Neural cell (in vitro differentiated cells): ENCODE measurements around the gene HSBP1. TPM values are rescaled to one million over a fixed set of nuclear protein-coding genes. Genes with fewer than 3 reads are reported as not detected.
A peak's percentile ranks its signal among the peaks of the same experiment; 100 is the strongest.

Experiments used
- H2AFZ ChIP-seq: fragments of 200-600, 300-800 bp; sonication (generic), shearing (Covaris generic); 2 replicates; pipeline ENCODE4 v1.6.0; 2014; ENCODE audit warnings: low read depth, mild to moderate bottlenecking, antibody characterized with exemption, low read length, moderate library complexity
- H3F3A ChIP-seq: fragments of 200-600 bp; shearing (Covaris generic); 2 replicates; pipeline ENCODE4 v1.6.1; 2016; ENCODE audit warnings: mild to moderate bottlenecking, moderate library complexity, mixed read lengths, antibody characterized with exemption, low read length; ENCODE audit not compliant: insufficient read depth, poor library complexity, severe bottlenecking
- H3K27ac ChIP-seq: fragments of 200-600, 300-800 bp; sonication (generic), shearing (Covaris generic); 2 replicates; pipeline ENCODE4 v1.5.1; 2014; ENCODE audit warnings: mild to moderate bottlenecking, low read length, moderate library complexity
- H3K27me3 ChIP-seq: fragments of 300-800, 200-600 bp; sonication (generic), shearing (Covaris generic); 2 replicates; pipeline ENCODE4 v1.6.0; 2014; ENCODE audit warnings: mild to moderate bottlenecking, low read depth, low read length, moderate library complexity; ENCODE audit not compliant: insufficient read depth
- H3K36me3 ChIP-seq: fragments of 300-800, 200-600 bp; sonication (generic), shearing (Covaris generic); 2 replicates; pipeline ENCODE4 v1.5.1; 2014; ENCODE audit warnings: mild to moderate bottlenecking, antibody characterized with exemption, low read length, moderate library complexity; ENCODE audit not compliant: insufficient read depth
- H3K4me2 ChIP-seq: fragments of 300-800, 200-600 bp; sonication (generic), shearing (Covaris generic); 2 replicates; pipeline ENCODE4 v1.6.0; 2014; ENCODE audit warnings: mild to moderate bottlenecking, low read length
- H3K4me3 ChIP-seq: fragments of 300-800, 200-600 bp; sonication (generic), shearing (Covaris generic); 2 replicates; pipeline ENCODE4 v1.5.1; 2014; ENCODE audit warnings: mild to moderate bottlenecking, low read length, moderate library complexity
- H3K79me2 ChIP-seq: fragments of 200-600 bp; shearing (Covaris generic); replicated peaks from 2 replicates; pipeline ENCODE4 v1.6.0; 2014; ENCODE audit warnings: mild to moderate bottlenecking, low read length, moderate library complexity; ENCODE audit not compliant: insufficient read depth
- H3K9ac ChIP-seq: fragments of 300-800, 200-600 bp; sonication (generic), shearing (Covaris generic); 2 replicates; pipeline ENCODE4 v1.6.1; 2016; ENCODE audit warnings: mild to moderate bottlenecking, low read length, mixed read lengths
- H3K9me2 ChIP-seq: fragments of 200-600 bp; shearing (Covaris generic); 2 replicates; pipeline ENCODE4 v1.6.1; 2016; ENCODE audit warnings: mild to moderate bottlenecking, low read length, mixed read lengths; ENCODE audit not compliant: insufficient read depth
- H3K9me3 ChIP-seq: fragments of 200-600, 300-800 bp; sonication (generic), shearing (Covaris generic); 2 replicates; pipeline ENCODE4 v1.6.1; 2016; ENCODE audit warnings: mild to moderate bottlenecking, mixed run types, low read length, moderate library complexity, mixed read lengths
- H4K20me1 ChIP-seq: fragments of 200-600 bp; shearing (Covaris generic); 2 replicates; pipeline ENCODE4 v1.6.1; 2016; ENCODE audit warnings: mild to moderate bottlenecking, mixed run types; ENCODE audit not compliant: insufficient read depth
- CTCF ChIP-seq: fragments of 450-650 bp; IDR thresholded peaks from 2 replicates; pipeline ENCODE4 v1.5.1; 2014; ENCODE audit warnings: antibody characterized with exemption, mild to moderate bottlenecking, moderate library complexity; ENCODE audit not compliant: poor library complexity, severe bottlenecking
- EP300 ChIP-seq: fragments of 450-650 bp; conservative IDR thresholded peaks from 2 replicates; pipeline ENCODE4 v1.6.1; 2014; ENCODE audit warnings: antibody characterized with exemption, mild to moderate bottlenecking, moderate library complexity; ENCODE audit not compliant: poor library complexity, severe bottlenecking
- EZH2 ChIP-seq: fragments of 200-600, 300-800 bp; shearing (Covaris generic), sonication (generic); IDR thresholded peaks from 2 replicates; pipeline ENCODE4 v1.6.1; 2014; ENCODE audit warnings: antibody characterized with exemption, low read length, borderline replicate concordance, mild to moderate bottlenecking; ENCODE audit not compliant: insufficient read depth, poor library complexity, severe bottlenecking
- MXI1 ChIP-seq: fragments of 450-650 bp; conservative IDR thresholded peaks from 2 replicates; pipeline ENCODE4 v1.6.1; 2014; ENCODE audit warnings: antibody characterized with exemption, mild to moderate bottlenecking; ENCODE audit not compliant: poor library complexity, severe bottlenecking
- POLR2AphosphoS5 ChIP-seq: IDR thresholded peaks from 2 replicates; pipeline ENCODE4 v1.6.1; 2012
- RAD21 ChIP-seq: fragments of 450-650 bp; conservative IDR thresholded peaks from 2 replicates; pipeline ENCODE4 v1.6.1; 2014; ENCODE audit warnings: antibody characterized with exemption, mild to moderate bottlenecking, moderate library complexity
- REST ChIP-seq: IDR thresholded peaks from 2 replicates; pipeline ENCODE4 v1.6.1; 2012; ENCODE audit warnings: borderline replicate concordance
- SMC3 ChIP-seq: fragments of 450-650 bp; conservative IDR thresholded peaks from 2 replicates; pipeline ENCODE4 v1.6.1; 2014; ENCODE audit warnings: antibody characterized with exemption, mild to moderate bottlenecking, moderate library complexity; ENCODE audit not compliant: poor library complexity
- TAF1 ChIP-seq: IDR thresholded peaks from 2 replicates; pipeline ENCODE4 v1.6.1; 2012; ENCODE audit warnings: low read depth
- polyA plus RNA-seq: library from polyadenylated mRNA; depleted of rRNA; stranded (reverse); fragments of >200 nt; gene quantifications from 2 replicates; pipeline ENCODE4 v1.2.3, GENCODE V29; 2014

The HSBP1 gene
- polyA plus RNA-seq, 1 donor from 2014 or later: 158 TPM

- no peaks in the 10 kb centered on the region for H3K79me2 ChIP-seq
- no peak overlapping the region for H3K27ac ChIP-seq
- no peaks in the 10 kb centered on the region for H3F3A ChIP-seq
- no peaks in the 10 kb centered on the region for H4K20me1 ChIP-seq
- no peak overlapping the region for H3K4me2 ChIP-seq
- no peaks in the 10 kb centered on the region for H3K36me3 ChIP-seq
- H3K4me3 ChIP-seq: no peak overlapping the region
- no peak for TF ChIP-seq EZH2
- no peak for TF ChIP-seq TAF1
- no peak for TF ChIP-seq SMC3
- no peak for TF ChIP-seq RAD21
- peak; percentile 35 for TF ChIP-seq REST
- no peak overlapping the region for H2AFZ ChIP-seq
- H3K27me3 ChIP-seq: no peaks in the 10 kb centered on the region
- H3K9ac ChIP-seq: no peak overlapping the region
- no peaks in the 10 kb centered on the region for H3K9me2 ChIP-seq
- H3K9me3 ChIP-seq: no peaks in the 10 kb centered on the region
Measured at GRCh38 chr16:83794860-83795554, 12.8 kb upstream of the HSBP1 start.

GRCh38 chr16:83797013-83797412 is 10.8 kb upstream of the HSBP1 start:
- no peaks in the 10 kb centered on the region for H3K9me2 ChIP-seq
- TF ChIP-seq REST (no peak), CTCF (no peak), SMC3 (no peak), RAD21 (no peak), EP300 (no peak), TAF1 (no peak), MXI1 (no peak), EZH2 (no peak), POLR2AphosphoS5 (no peak)
- H3K9ac ChIP-seq: no peak overlapping the region
- no peaks in the 10 kb centered on the region for H3F3A ChIP-seq
- H3K4me2 ChIP-seq: no peak overlapping the region
- no peaks in the 10 kb centered on the region for H3K79me2 ChIP-seq
- H4K20me1 ChIP-seq: no peaks in the 10 kb centered on the region
- H3K36me3 ChIP-seq: no peaks in the 10 kb centered on the region
- no peak overlapping the region for H3K4me3 ChIP-seq
- H2AFZ ChIP-seq: no peak overlapping the region
- no peaks in the 10 kb centered on the region for H3K9me3 ChIP-seq
- H3K27ac ChIP-seq: no peak overlapping the region
- no peaks in the 10 kb centered on the region for H3K27me3 ChIP-seq
